ENCODE data around the gene EVX2.

The EVX2 gene

DNA sequence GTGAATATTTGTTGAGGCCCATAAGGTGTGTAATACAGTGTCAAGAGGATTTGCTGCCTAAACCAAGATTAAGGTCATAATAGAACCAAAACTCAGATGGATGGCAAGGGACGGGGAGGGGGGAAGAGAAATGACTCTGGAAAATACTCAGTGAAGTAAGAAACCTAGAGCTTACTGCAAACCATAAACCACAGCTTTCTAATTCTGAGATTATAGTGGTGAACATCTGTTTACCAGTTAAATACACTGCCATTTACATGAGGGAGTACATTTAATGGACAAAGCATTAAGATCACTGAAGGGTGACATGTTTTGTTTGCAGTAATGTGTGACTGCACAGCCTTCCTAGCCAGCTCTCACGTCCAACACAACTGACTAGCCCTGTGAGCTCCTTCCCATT, 19.8 kb downstream of the EVX2 start:
- Histone ChIP-seq H3K36me3 (ENCODE audit: control insufficient read depth, insufficient read depth, low read length) (no peaks in the 10 kb centered on the region), H3K27ac (ENCODE audit: low read depth, low read length) (no peak overlapping the region), H3K9ac (ENCODE audit: low read length) (no peak overlapping the region), H3K27me3 (ENCODE audit: control insufficient read depth, insufficient read depth, low read length) (peaks cover 71% of the 10 kb centered on the region), H3K9me3 (ENCODE audit: control insufficient read depth, insufficient read depth, low read depth, low read length) (0 out of 2 replicates have a peak, but pooled peaks cover 3% of the 10 kb centered on the region), H3K4me3 (ENCODE audit: low read depth, low read length) (no peak overlapping the region), H3K4me1 (ENCODE audit: control insufficient read depth, insufficient read depth, low read length) (0 out of 2 replicates have a peak, but pooled peaks cover 2% of the 10 kb centered on the region)

DNA sequence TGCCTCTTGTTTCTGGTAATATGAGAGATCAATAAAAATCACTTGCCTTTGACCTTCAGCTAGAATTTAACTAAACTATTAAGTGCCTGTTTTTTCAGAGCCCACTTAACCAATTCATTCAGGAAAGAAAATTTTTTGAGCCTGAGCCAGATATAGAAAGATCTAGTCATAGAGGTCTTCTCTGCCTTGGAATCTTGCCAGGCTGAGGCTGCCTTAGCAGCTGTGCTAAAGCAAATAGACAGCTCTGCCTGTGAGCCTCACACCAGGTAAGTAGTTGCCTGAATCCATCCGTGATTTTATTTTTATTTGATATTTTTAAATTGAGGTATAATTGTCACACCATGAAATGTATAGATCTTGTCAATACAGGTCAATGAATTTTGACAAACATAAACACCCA, 27.4 kb downstream of the EVX2 start:
- no peaks in the 10 kb centered on the region for H3K9me3 ChIP-seq (ENCODE audit: control insufficient read depth, insufficient read depth, low read depth, low read length)
- H3K4me1 ChIP-seq (ENCODE audit: control insufficient read depth, insufficient read depth, low read length) = no peaks in the 10 kb centered on the region
- no peak overlapping the region for H3K27ac ChIP-seq (ENCODE audit: low read depth, low read length)
- no peaks in the 10 kb centered on the region for H3K36me3 ChIP-seq (ENCODE audit: control insufficient read depth, insufficient read depth, low read length)
- no peak overlapping the region for H3K9ac ChIP-seq (ENCODE audit: low read length)
- H3K4me3 ChIP-seq (ENCODE audit: low read depth, low read length) = no peak overlapping the region
- H3K27me3 ChIP-seq (ENCODE audit: control insufficient read depth, insufficient read depth, low read length) = peaks cover 7% of the 10 kb centered on the region; the same call in 1 of the 2 replicates

DNA sequence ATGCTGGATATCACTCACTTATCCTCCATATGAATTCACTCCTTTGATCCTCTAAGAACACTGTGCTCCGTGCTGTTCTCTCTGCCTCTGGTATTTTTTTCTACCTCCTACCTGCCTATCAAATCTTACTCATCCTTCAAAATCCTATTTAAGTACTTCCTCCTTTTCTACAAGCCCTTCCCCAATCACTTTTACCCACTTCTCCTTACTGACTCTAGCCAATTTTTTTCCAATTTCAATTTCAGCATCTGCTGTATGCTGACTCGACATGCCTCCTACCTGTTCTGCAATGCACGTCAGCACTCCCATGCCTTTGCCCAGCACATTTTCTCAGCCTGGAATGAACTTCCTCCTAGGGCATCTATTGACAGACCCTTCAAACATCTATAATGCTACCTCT, 44.4 kb downstream of the EVX2 start:
- Histone ChIP-seq H3K4me1 (ENCODE audit: control insufficient read depth, insufficient read depth, low read length) (no peaks in the 10 kb centered on the region), H3K4me3 (ENCODE audit: low read depth, low read length) (no peak overlapping the region), H3K27me3 (ENCODE audit: control insufficient read depth, insufficient read depth, low read length) (no peaks in the 10 kb centered on the region), H3K36me3 (ENCODE audit: control insufficient read depth, insufficient read depth, low read length) (no peaks in the 10 kb centered on the region), H3K27ac (ENCODE audit: low read depth, low read length) (no peak overlapping the region), H3K9ac (ENCODE audit: low read length) (no peak overlapping the region), H3K9me3 (ENCODE audit: control insufficient read depth, insufficient read depth, low read depth, low read length) (no peaks in the 10 kb centered on the region)

DNA sequence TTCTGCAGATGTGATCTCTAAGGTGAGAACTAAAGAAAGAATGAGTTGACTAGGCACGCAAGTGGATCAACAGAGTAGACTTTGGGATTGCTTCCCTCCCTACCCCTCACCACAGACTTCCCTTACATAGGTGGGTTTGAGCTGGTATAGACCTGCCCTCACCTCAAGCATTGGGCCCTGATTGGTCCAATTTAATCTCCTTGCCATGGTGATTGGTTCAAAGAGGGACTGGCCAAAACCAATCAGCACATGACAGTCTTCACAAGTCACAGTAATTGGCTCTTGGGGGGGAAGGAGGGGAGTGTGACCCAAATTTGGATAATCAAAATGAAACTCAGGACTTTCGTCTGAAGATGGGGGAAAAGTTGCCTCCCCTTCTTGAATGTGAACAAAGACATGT, 45.1 kb downstream of the EVX2 start:
- Histone ChIP-seq H3K27ac (ENCODE audit: low read depth, low read length) (no peak overlapping the region), H3K4me1 (ENCODE audit: control insufficient read depth, insufficient read depth, low read length) (no peaks in the 10 kb centered on the region), H3K9ac (ENCODE audit: low read length) (no peak overlapping the region), H3K9me3 (ENCODE audit: control insufficient read depth, insufficient read depth, low read depth, low read length) (no peaks in the 10 kb centered on the region), H3K4me3 (ENCODE audit: low read depth, low read length) (no peak overlapping the region), H3K36me3 (ENCODE audit: control insufficient read depth, insufficient read depth, low read length) (no peaks in the 10 kb centered on the region), H3K27me3 (ENCODE audit: control insufficient read depth, insufficient read depth, low read length) (no peaks in the 10 kb centered on the region)

DNA sequence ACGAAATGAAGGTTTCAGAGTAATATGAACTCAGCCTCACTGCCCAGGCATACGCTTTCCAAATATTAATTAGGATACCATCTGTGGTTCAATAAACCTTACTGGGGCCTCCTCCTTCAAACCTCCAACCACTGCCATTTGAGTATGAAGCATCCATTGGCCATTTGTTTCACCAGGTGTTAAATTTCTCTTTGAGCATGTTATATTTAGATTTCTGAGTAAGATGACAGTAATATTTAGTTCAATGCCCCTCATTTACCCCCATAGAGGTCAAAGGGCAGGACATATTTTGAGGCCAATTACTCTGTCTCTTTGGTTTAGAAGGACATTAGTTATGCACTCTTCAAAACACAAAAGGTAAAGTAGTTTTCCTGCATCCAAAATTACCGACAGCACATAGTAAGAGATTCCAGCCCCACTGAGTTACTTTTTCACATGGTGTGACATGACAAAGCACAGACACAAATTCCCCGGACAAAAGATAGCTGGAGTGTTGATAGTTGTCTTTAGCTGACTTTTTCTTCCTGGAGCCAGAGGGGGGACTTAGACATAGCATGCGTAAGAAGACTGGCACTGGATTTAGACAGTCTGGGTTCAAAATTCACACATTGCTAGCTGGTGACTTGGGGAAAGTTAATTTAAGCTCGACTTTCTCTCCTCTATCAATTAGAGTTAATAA, 48.6 kb downstream of the EVX2 start:
- Histone ChIP-seq H3K4me3 (ENCODE audit: low read depth, low read length) (no peak overlapping the region), H3K27me3 (ENCODE audit: control insufficient read depth, insufficient read depth, low read length) (no peaks in the 10 kb centered on the region), H3K4me1 (ENCODE audit: control insufficient read depth, insufficient read depth, low read length) (no peaks in the 10 kb centered on the region), H3K36me3 (ENCODE audit: control insufficient read depth, insufficient read depth, low read length) (no peaks in the 10 kb centered on the region), H3K9ac (ENCODE audit: low read length) (no peak overlapping the region), H3K9me3 (ENCODE audit: control insufficient read depth, insufficient read depth, low read depth, low read length) (no peaks in the 10 kb centered on the region), H3K27ac (ENCODE audit: low read depth, low read length) (no peak overlapping the region)

DNA sequence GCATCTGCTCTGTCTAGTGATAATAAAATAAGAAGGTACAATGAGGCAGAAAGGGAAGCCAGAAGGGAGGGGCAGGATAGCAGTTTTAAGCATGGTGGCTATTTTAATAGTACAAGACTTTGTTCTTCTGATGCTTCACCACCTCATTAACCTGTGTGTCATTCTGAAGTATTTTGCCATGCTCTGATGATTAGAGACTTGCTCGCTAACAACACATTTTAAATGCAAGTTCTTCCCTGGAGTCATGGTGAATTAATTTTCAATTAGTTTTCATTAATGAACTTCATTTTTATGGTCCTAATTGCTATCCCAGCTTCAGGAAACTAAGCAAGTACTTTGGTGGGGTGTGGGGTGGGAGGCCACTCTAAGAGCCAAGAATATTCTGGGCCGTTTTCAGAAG, 56.0 kb downstream of the EVX2 start:
- no peaks in the 10 kb centered on the region for H3K36me3 ChIP-seq (ENCODE audit: control insufficient read depth, insufficient read depth, low read length)
- H3K4me3 ChIP-seq (ENCODE audit: low read depth, low read length) = no peak overlapping the region
- no peaks in the 10 kb centered on the region for H3K4me1 ChIP-seq (ENCODE audit: control insufficient read depth, insufficient read depth, low read length)
- H3K27ac ChIP-seq (ENCODE audit: low read depth, low read length) = no peak overlapping the region
- H3K27me3 ChIP-seq (ENCODE audit: control insufficient read depth, insufficient read depth, low read length) = no peaks in the 10 kb centered on the region
- H3K9ac ChIP-seq (ENCODE audit: low read length) = no peak overlapping the region
- no peaks in the 10 kb centered on the region for H3K9me3 ChIP-seq (ENCODE audit: control insufficient read depth, insufficient read depth, low read depth, low read length)
